SU-DHL-6 (cell line): ENCODE data around the gene SRBD1.

Experiments
- H2AFZ ChIP-seq: fragments of 200-600 bp; sonication (generic); 2 replicates; pipeline ENCODE4 v1.6.1; 2014; ENCODE audit warnings: low read depth, mild to moderate bottlenecking, moderate library complexity, mixed read lengths, antibody characterized with exemption, low read length; ENCODE audit not compliant: severe bottlenecking
- H3F3A ChIP-seq: fragments of 200-600 bp; shearing (Covaris generic); 2 replicates; pipeline ENCODE4 v1.6.0; 2016; ENCODE audit warnings: antibody characterized with exemption, mild to moderate bottlenecking; ENCODE audit not compliant: insufficient read depth
- H3K27ac ChIP-seq: fragments of 200-600 bp; sonication (generic); 2 replicates; pipeline ENCODE4 v1.5.1; 2016; ENCODE audit warnings: low read depth, mild to moderate bottlenecking, low read length, moderate library complexity, mixed read lengths
- H3K27me3 ChIP-seq: fragments of 200-600 bp; sonication (generic), shearing (Covaris generic); 2 replicates; pipeline ENCODE4 v1.6.0; 2014; ENCODE audit warnings: mild to moderate bottlenecking, low read length
- H3K36me3 ChIP-seq: fragments of 200-600 bp; sonication (generic); 2 replicates; pipeline ENCODE4 v1.6.1; 2014; ENCODE audit warnings: mild to moderate bottlenecking, low read length, mixed read lengths
- H3K4me2 ChIP-seq: fragments of 300-600, 200-600 bp; shearing (Covaris generic), sonication (generic); 2 replicates; pipeline ENCODE4 v1.6.0; 2014; ENCODE audit warnings: low read length, low read depth, mild to moderate bottlenecking; ENCODE audit not compliant: poor library complexity, severe bottlenecking
- H3K4me3 ChIP-seq: fragments of 200-600 bp; sonication (generic); 2 replicates; pipeline ENCODE4 v1.5.1; 2014; ENCODE audit warnings: antibody characterized with exemption, low read length, mild to moderate bottlenecking, mixed read lengths; ENCODE audit not compliant: insufficient read depth, poor library complexity, severe bottlenecking
- H3K79me2 ChIP-seq: fragments of 200-600 bp; sonication (generic); 2 replicates; pipeline ENCODE4 v1.6.1; 2014; ENCODE audit warnings: mild to moderate bottlenecking, low read length, moderate library complexity; ENCODE audit not compliant: insufficient read depth
- H3K9ac ChIP-seq: fragments of 200-600 bp; sonication (generic); 2 replicates; pipeline ENCODE4 v1.7.0; 2014; ENCODE audit warnings: mild to moderate bottlenecking, low read length
- H3K9me2 ChIP-seq: fragments of 200-600 bp; sonication (generic); replicated peaks from 2 replicates; pipeline ENCODE4 v1.6.1; 2014; ENCODE audit warnings: low read length; ENCODE audit not compliant: insufficient read depth
- H3K9me3 ChIP-seq: fragments of 200-600 bp; sonication (generic); 2 replicates; pipeline ENCODE4 v1.6.1; 2014; ENCODE audit warnings: low read length, mixed read lengths; ENCODE audit not compliant: insufficient read depth
- H4K20me1 ChIP-seq: fragments of 200-600 bp; sonication (generic); 2 replicates; pipeline ENCODE4 v1.6.1; 2014; ENCODE audit warnings: low read depth, mild to moderate bottlenecking, antibody characterized with exemption, low read length, moderate library complexity, mixed read lengths
- CTCF ChIP-seq: fragments of 200-600 bp; sonication (generic); IDR thresholded peaks from one replicate; pipeline ENCODE4 v1.5.1; 2017; ENCODE audit warnings: antibody characterized with exemption, mild to moderate bottlenecking, low read length, moderate library complexity; ENCODE audit not compliant: insufficient read depth, poor library complexity, severe bottlenecking
- EZH2phosphoT487 ChIP-seq: fragments of 200-600 bp; sonication (generic), shearing (Covaris generic); conservative IDR thresholded peaks from 2 replicates; pipeline ENCODE4 v1.6.1; 2018; ENCODE audit warnings: mild to moderate bottlenecking, antibody characterized with exemption, low read length, moderate library complexity, mixed read lengths

SRBD1 gene

GRCh38 chr2:45373534-45373933 is 237.5 kb downstream of the SRBD1 start:
- Histone ChIP-seq H3K9me2 (no peaks in the 10 kb centered on the region), H3K4me2 (no peak overlapping the region), H3K27ac (no peak overlapping the region), H3K79me2 (no peaks in the 10 kb centered on the region), H4K20me1 (no peaks in the 10 kb centered on the region), H3F3A (no peaks in the 10 kb centered on the region), H3K9ac (no peak overlapping the region), H3K4me3 (no peak overlapping the region), H3K36me3 (no peaks in the 10 kb centered on the region), H3K9me3 (no peaks in the 10 kb centered on the region), H3K27me3 (no peaks in the 10 kb centered on the region), H2AFZ (no peak overlapping the region)
- no peak for TF ChIP-seq EZH2phosphoT487
- no peak for TF ChIP-seq CTCF

- Histone ChIP-seq H3K9me2 (no peaks in the 10 kb centered on the region), H3K4me3 (no peak overlapping the region), H4K20me1 (no peaks in the 10 kb centered on the region), H3K9ac (no peak overlapping the region), H3F3A (no peaks in the 10 kb centered on the region), H3K27me3 (no peaks in the 10 kb centered on the region), H3K9me3 (no peaks in the 10 kb centered on the region), H2AFZ (no peak overlapping the region), H3K36me3 (no peaks in the 10 kb centered on the region), H3K79me2 (no peaks in the 10 kb centered on the region), H3K27ac (no peak overlapping the region), H3K4me2 (no peak overlapping the region)
- TF ChIP-seq CTCF (no peak), EZH2phosphoT487 (no peak)
These were observed 240.7 kb downstream of the SRBD1 start for GRCh38 chr2:45370369-45370768.

GRCh38 chr2:45368792-45369191 is 242.3 kb downstream of the SRBD1 start:
- H3F3A ChIP-seq = no peaks in the 10 kb centered on the region
- H3K9me2 ChIP-seq = no peaks in the 10 kb centered on the region
- no peaks in the 10 kb centered on the region for H3K79me2 ChIP-seq
- no peak overlapping the region for H3K4me3 ChIP-seq
- H3K27me3 ChIP-seq = no peaks in the 10 kb centered on the region
- H3K4me2 ChIP-seq = no peak overlapping the region
- H4K20me1 ChIP-seq = no peaks in the 10 kb centered on the region
- no peak for TF ChIP-seq EZH2phosphoT487
- TF ChIP-seq CTCF = no peak
- no peaks in the 10 kb centered on the region for H3K9me3 ChIP-seq
- H3K36me3 ChIP-seq = no peaks in the 10 kb centered on the region
- H3K27ac ChIP-seq = no peak overlapping the region
- no peak overlapping the region for H2AFZ ChIP-seq
- no peak overlapping the region for H3K9ac ChIP-seq
